Measurements from ENCODE around the gene EFHC1. TPM values are rescaled to one million over a fixed set of nuclear protein-coding genes. Genes with fewer than 3 reads are reported as not detected.
A peak's percentile ranks its signal among the peaks of the same experiment; 100 is the strongest.

EFHC1 gene
- polyA plus RNA-seq, 1 donor (not counting 4 experiments of a cell fraction or from before 2014, with no cell fraction given): 20.5 TPM

- H3K9me1 ChIP-seq (ENCODE audit: control insufficient read depth, extremely low read depth, insufficient read depth, low read length): no peaks in the 10 kb centered on the region
- DNase-seq (ENCODE audit: low read depth, low spot score): no peak
- no peaks in the 10 kb centered on the region for H3K27me3 ChIP-seq (ENCODE audit: control insufficient read depth, extremely low read depth, insufficient read depth, low read length)
- TF ChIP-seq CTCF (optimal IDR thresholded peaks at IDR 0.05 in 1 of 3, IDR thresholded peaks at IDR 0.05 in 1 of 3, conservative IDR thresholded peaks at IDR 0.05 in 1 of 3; ENCODE audit: extremely low read depth in 1 of 3, insufficient read depth in 2 of 3, low read length in 3 of 3) (peak; percentile 46 to 59 (median 53)), EZH2 (IDR thresholded peaks at IDR 0.05; ENCODE audit: low read length) (no peak)
- H3K36me3 ChIP-seq (ENCODE audit: control insufficient read depth in 2 of 2, extremely low read depth in 1 of 2, insufficient read depth in 2 of 2, low read length in 2 of 2): no peaks in the 10 kb centered on the region
- no peak overlapping the region for H3K4me3 ChIP-seq (ENCODE audit: control insufficient read depth in 2 of 3, extremely low read depth in 1 of 3, insufficient read depth in 2 of 3, low read depth in 1 of 3, low read length in 3 of 3)
- dilution Hi-C loops (cut with MboI; ENCODE audit: extremely low pct_ligation_motif_present, low sequenced_read_pairs): loop anchor here (25.0 kb wide), 1 partner anchor 255 kb away; the partner anchor contains the start of gene TMEM14A
- no peaks in the 10 kb centered on the region for H4K20me1 ChIP-seq (ENCODE audit: control insufficient read depth, extremely low read depth, insufficient read depth, low read length)
- no peak overlapping the region for H3K27ac ChIP-seq (ENCODE audit: control insufficient read depth, insufficient read depth, low read length)
- peaks cover 7% of the 10 kb centered on the region for H3K4me1 ChIP-seq (ENCODE audit: control insufficient read depth, extremely low read depth, insufficient read depth, low read length)
- no peaks in the 10 kb centered on the region for H3K9me3 ChIP-seq (ENCODE audit: control insufficient read depth, low read depth, low read length)
- no peak overlapping the region for H3K4me2 ChIP-seq (ENCODE audit: control insufficient read depth, extremely low read depth, insufficient read depth, low read depth, low read length)
- no peak overlapping the region for H2AFZ ChIP-seq (ENCODE audit: control insufficient read depth, low read length)
- FAIRE-seq: no peak
- no peaks in the 10 kb centered on the region for H3K79me2 ChIP-seq (ENCODE audit: control insufficient read depth, insufficient read depth, low read length)
- no peak overlapping the region for H3K9ac ChIP-seq (ENCODE audit: control insufficient read depth, extremely low read depth, insufficient read depth, low read length)
Observed at GRCh38 chr6:52407467-52407866, 12.7 kb upstream of the EFHC1 start.

- no peaks in the 10 kb centered on the region for H3K27me3 ChIP-seq (ENCODE audit: control insufficient read depth, extremely low read depth, insufficient read depth, low read length)
- TF ChIP-seq CTCF (optimal IDR thresholded peaks at IDR 0.05 in 1 of 3, IDR thresholded peaks at IDR 0.05 in 1 of 3, conservative IDR thresholded peaks at IDR 0.05 in 1 of 3; ENCODE audit: extremely low read depth in 1 of 3, insufficient read depth in 2 of 3, low read length in 3 of 3): no peak
- no peak for TF ChIP-seq EZH2 (IDR thresholded peaks at IDR 0.05; ENCODE audit: low read length)
- no peaks in the 10 kb centered on the region for H3K4me1 ChIP-seq (ENCODE audit: control insufficient read depth, extremely low read depth, insufficient read depth, low read length)
- dilution Hi-C loops (cut with MboI; ENCODE audit: extremely low pct_ligation_motif_present, low sequenced_read_pairs): loop anchor here (25.0 kb wide), 1 partner anchor 253 kb away; the partner anchor contains the start of gene TMEM14A
- no peak overlapping the region for H3K9ac ChIP-seq (ENCODE audit: control insufficient read depth, extremely low read depth, insufficient read depth, low read length)
- no peak for DNase-seq (ENCODE audit: low read depth, low spot score)
- H3K36me3 ChIP-seq (ENCODE audit: control insufficient read depth in 2 of 2, extremely low read depth in 1 of 2, insufficient read depth in 2 of 2, low read length in 2 of 2): no peaks in the 10 kb centered on the region
- no peak overlapping the region for H2AFZ ChIP-seq (ENCODE audit: control insufficient read depth, low read length)
- no peaks in the 10 kb centered on the region for H3K9me1 ChIP-seq (ENCODE audit: control insufficient read depth, extremely low read depth, insufficient read depth, low read length)
- no peak overlapping the region for H3K4me3 ChIP-seq (ENCODE audit: control insufficient read depth in 2 of 3, extremely low read depth in 1 of 3, insufficient read depth in 2 of 3, low read depth in 1 of 3, low read length in 3 of 3)
- H3K9me3 ChIP-seq (ENCODE audit: control insufficient read depth, low read depth, low read length): no peaks in the 10 kb centered on the region
- no peaks in the 10 kb centered on the region for H3K79me2 ChIP-seq (ENCODE audit: control insufficient read depth, insufficient read depth, low read length)
- FAIRE-seq: no peak
- H3K27ac ChIP-seq (ENCODE audit: control insufficient read depth, insufficient read depth, low read length): no peak overlapping the region
- no peak overlapping the region for H3K4me2 ChIP-seq (ENCODE audit: control insufficient read depth, extremely low read depth, insufficient read depth, low read depth, low read length)
- no peaks in the 10 kb centered on the region for H4K20me1 ChIP-seq (ENCODE audit: control insufficient read depth, extremely low read depth, insufficient read depth, low read length)
Observed at GRCh38 chr6:52409499-52409898, 10.6 kb upstream of the EFHC1 start.

Data from keratinocyte (primary cell).